HG03432 (cell line): ENCODE data around the gene TSC22D1.

ENCODE experiments used
- ATAC-seq: cut with Tn5 transposase; IDR thresholded peaks from one replicate; pipeline ENCODE4 v1.9.1; 2021; ENCODE audit warnings: mild to moderate bottlenecking, moderate library complexity; ENCODE audit not compliant: unreplicated experiment

Gene TSC22D1

DNA sequence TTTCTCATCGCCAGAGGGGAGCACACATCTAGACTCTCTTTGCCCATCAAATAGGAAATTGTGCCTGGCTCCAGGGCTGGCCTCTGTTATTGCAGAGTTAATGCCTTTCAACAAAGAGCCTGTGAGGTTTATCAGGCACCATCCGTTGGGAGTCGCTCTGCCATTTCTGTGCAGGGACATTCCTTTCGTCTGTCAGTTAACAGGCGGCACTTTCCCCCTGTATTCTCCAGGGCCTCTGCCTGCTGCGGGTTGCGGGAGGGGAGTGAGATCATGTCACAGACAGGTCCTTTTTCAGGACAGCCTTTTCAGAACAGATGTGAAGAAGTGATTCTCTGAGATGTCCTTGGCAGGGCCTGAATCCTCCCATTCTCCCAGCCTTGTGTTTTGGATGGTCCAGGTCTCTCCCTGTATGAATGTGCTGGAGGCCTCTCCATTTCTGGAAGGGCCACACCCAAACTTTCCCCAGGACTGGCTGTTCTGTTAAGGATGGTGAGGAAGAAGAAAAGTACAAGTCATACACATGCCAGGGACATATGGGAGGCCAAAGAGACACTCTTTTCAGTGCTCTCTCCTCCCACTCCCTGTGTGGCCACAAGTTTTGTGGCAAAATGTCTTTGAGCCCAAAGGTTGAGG is 187.6 kb downstream of the TSC22D1 start:
- no peak for ATAC-seq

DNA sequence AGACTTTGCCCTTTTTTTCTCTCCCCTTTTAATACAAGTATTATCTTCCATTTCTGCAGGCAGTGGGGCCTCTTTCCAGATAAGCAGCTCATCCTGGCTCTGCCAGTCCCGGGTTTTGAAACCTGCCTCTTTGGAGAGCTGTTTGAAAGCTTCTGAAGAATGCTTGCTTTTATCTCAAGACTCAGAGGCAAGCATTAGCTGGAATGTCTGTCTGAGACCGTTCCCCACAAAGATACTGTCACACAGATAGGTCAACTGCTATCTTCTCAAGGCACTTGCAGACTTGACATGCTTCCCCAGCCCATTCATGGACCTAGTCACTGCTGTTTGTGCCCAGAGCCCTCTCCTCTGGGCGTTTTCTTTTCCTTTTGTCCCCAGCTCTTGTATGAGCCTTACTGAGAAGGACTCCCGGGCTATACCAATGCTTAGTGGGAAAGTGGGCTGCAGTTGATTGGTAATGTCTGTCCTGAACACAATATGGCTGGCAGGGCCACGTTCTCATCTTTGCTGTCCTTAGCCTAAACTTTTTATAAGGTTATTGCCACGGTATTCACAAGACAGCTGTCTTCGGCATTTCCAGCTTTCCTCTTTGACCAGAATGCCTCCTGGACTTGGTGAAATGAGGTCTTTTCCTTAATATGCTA is 189.1 kb downstream of the TSC22D1 start:
- no peak for ATAC-seq

DNA sequence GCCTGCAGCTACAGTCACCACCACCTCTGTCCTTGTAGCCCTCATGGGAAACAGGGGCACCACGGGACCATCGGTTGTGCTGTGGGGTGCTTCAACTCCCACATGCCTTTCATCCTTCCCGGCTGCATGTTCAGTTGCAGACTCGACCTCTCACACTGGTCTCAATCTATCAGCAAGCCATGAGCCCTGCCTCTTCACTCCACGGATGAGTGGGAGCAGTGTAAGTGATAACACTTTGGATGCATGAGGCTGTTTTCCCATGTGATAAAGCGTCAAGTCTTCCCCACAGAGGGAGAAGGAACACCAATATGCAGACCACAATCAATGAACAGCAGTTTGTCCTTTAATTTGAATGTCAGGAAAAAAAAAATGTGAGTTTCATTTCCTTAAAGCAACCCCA is 190.3 kb downstream of the TSC22D1 start:
- ATAC-seq, result no peak

DNA sequence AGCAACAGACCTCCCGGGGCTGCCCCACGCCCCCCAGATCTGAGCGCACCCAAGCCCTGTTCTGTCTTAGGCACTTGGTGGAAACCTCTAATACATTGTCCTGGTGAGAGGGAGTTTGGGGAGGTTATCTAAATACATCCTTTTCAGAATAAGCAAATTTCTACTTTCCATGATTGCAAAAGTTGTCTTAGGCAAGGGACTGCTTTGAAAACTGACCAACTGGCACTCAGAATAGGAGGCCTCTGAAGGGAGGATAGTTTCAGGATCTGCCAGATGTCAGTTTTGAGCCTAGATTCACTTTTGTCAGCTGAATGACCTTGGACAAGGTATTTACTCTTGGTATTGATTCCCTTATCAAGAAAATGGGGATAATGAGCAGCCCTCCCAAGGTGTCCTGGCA is 190.7 kb downstream of the TSC22D1 start:
- ATAC-seq, result no peak

DNA sequence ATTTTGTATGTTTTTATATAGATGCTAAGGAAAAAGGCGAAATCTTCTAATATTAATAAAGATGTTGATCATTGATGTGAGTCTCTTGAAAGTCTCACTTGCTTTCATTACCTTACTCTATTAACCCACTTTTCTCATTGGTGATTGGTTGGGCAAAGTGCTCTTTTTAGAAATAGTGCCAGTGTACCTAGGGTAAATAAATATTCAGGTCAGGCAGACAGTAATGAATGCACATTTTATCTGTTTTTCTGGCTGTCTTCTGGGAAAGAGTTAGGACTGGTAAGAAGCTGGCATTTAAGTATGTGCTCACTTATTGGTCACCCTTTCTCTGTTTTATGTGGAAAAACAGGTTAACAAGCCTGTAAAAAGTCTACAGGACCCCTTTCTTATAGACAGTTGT is 191.4 kb downstream of the TSC22D1 start:
- no peak for ATAC-seq

DNA sequence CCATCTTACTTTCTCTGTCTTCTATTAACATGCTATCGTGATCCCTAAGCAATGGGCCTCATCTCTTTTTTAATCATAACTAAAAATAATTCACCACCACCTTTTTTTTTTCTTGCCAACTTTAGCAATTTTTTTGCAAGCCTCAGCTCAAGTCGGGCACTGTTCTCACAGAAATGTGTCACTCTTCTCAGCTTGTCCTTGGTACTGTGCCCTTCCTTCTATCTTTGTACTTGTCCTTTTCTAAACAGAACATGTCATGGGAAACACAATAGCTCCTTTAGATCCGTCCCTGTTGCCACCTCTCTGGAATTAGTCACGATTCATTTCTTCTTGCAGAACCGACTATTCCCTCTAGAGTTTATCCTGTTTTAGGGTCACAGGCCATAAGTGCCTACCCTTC is 192.2 kb downstream of the TSC22D1 start:
- ATAC-seq, result no peak

DNA sequence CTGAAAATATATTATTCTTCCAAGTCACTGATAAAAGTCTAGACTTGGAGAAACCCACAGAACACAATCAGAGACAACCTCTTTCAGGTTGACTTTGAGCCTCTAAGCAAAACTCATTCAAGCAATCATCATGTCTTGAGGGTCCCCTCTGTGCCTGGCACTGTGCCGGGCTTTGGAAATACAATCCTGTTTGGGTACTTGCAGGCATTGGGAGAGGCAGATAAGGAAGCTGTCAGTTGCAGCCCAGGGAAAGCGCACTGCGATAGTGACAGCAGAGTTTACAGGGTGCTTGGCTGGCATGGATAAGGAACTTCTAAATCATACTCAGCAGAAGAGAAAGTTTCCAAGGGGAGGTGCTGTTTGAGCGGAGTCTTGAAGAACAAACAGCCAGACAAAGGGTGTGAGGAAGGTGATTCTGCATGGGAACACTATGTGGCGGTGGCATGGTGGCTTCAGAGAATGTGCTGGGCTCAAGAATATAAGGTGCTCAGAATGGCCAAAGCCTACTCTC is 193.4 kb downstream of the TSC22D1 start:
- ATAC-seq, result no peak
